Endothelial cell (in vitro differentiated cells): Measurements from ENCODE around the gene TRPM4. TPM values are rescaled to one million over a fixed set of nuclear protein-coding genes. Genes with fewer than 3 reads are reported as not detected.
"Not testable (repeated sequence)": the region's sequence is repeated elsewhere in the genome, so short reads cannot be mapped to it uniquely, and the experiment has no call there.

Experiments
- DNase-seq: peaks from one replicate; pipeline ENCODE4 v3.0.0; 2021; ENCODE audit warnings: low spot score
- H3K27ac Mint-ChIP-seq: one replicate; pipeline ENCODE4 v1.8.0; 2021; ENCODE audit warnings: mixed read lengths, inconsistent platforms; ENCODE audit not compliant: unreplicated experiment
- H3K27me3 Mint-ChIP-seq: one replicate; pipeline ENCODE4 v1.8.0; 2021; ENCODE audit warnings: mild to moderate bottlenecking, moderate library complexity, mixed read lengths, inconsistent platforms; ENCODE audit not compliant: unreplicated experiment
- H3K36me3 Mint-ChIP-seq: one replicate; pipeline ENCODE4 v1.8.0; 2021; ENCODE audit warnings: mild to moderate bottlenecking, low read depth, mixed read lengths, inconsistent platforms; ENCODE audit not compliant: unreplicated experiment
- H3K4me1 Mint-ChIP-seq: one replicate; pipeline ENCODE4 v1.8.0; 2021; ENCODE audit warnings: mild to moderate bottlenecking, mixed read lengths, inconsistent platforms; ENCODE audit not compliant: unreplicated experiment
- H3K4me3 Mint-ChIP-seq: one replicate; pipeline ENCODE4 v1.8.0; 2021; ENCODE audit warnings: mild to moderate bottlenecking, mixed read lengths, inconsistent platforms; ENCODE audit not compliant: unreplicated experiment
- H3K9me3 Mint-ChIP-seq: one replicate; pipeline ENCODE4 v1.8.0; 2021; ENCODE audit warnings: mixed read lengths, inconsistent platforms; ENCODE audit not compliant: unreplicated experiment
- total RNA-seq: library from RNA; stranded (reverse); fragmentation: NEBNext Ultra II Directional; extraction: Animal tissue kit (Norgen Biotek cat#: 25700); gene quantifications from one replicate; pipeline ENCODE4 v1.2.1, GENCODE V29; 2021; ENCODE audit not compliant: unreplicated experiment
- TF ChIP-seq, protein P1 (sequence below): fragments of 200-600 bp; sonication (generic); IDR thresholded peaks from one replicate; pipeline ENCODE4 v1.5.0; 2021; ENCODE audit warnings: antibody characterized with exemption; ENCODE audit not compliant: unreplicated experiment

The TRPM4 gene
- total RNA-seq, 1 donor from 2014 or later: 75.3 TPM

DNA sequence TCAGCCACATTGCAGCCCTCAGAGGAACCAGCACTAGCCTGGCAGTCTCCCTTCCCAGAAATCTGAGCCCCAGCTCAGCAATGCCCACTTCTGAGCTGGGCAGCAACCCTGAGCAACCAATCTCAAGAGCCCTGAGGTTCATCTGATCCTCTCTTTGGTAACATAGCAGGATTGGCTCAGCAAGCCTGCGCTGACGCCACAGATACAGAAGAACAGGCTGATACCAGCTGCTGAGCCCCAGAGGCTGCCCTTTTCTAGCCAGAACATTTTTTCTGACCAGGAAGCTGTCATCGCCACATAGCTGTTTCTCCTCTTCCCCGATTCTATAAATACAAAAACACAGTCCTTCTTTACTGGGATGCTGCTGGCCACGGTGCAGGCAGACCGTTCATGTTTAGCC, 59.8 kb downstream of the TRPM4 start:
- Mint-ChIP-seq H3K9me3 (no peaks in the 10 kb centered on the region), H3K4me1 (no peaks in the 10 kb centered on the region), H3K4me3 (no peak overlapping the region), H3K27me3 (no peaks in the 10 kb centered on the region), H3K27ac (no peak overlapping the region), H3K36me3 (peaks cover 10% of the 10 kb centered on the region)
- DNase-seq: no peak
- TF ChIP-seq, protein P1, sequence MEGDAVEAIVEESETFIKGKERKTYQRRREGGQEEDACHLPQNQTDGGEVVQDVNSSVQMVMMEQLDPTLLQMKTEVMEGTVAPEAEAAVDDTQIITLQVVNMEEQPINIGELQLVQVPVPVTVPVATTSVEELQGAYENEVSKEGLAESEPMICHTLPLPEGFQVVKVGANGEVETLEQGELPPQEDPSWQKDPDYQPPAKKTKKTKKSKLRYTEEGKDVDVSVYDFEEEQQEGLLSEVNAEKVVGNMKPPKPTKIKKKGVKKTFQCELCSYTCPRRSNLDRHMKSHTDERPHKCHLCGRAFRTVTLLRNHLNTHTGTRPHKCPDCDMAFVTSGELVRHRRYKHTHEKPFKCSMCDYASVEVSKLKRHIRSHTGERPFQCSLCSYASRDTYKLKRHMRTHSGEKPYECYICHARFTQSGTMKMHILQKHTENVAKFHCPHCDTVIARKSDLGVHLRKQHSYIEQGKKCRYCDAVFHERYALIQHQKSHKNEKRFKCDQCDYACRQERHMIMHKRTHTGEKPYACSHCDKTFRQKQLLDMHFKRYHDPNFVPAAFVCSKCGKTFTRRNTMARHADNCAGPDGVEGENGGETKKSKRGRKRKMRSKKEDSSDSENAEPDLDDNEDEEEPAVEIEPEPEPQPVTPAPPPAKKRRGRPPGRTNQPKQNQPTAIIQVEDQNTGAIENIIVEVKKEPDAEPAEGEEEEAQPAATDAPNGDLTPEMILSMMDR: no peak

DNA sequence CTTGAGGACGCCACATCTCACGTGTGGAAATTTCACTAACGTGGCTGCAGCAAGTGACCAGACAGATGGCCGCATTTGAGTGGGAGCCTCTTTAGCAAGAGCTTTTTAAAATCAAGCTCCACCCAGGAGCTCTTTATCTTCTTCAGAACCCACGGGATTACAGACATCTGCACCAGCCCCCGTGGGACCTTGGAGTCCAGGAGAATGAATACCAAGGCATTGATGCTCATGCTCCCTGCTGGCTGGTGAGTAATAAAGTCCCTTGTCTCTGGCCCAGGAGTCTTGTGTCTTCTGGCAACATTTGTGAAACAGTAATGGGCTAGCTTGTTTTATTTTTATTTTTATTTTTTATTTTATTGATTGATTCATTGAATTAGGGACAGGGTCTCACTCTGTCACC, 64.4 kb downstream of the TRPM4 start:
- H3K4me1 Mint-ChIP-seq: no peaks in the 10 kb centered on the region
- H3K9me3 Mint-ChIP-seq: no peaks in the 10 kb centered on the region

GRCh38 chr19:49222528-49222927, 64.9 kb downstream of the TRPM4 start:
- DNase-seq: no peak
- H3K27me3 Mint-ChIP-seq: peaks cover 6% of the 10 kb centered on the region
- no peaks in the 10 kb centered on the region for H3K9me3 Mint-ChIP-seq
- no peak overlapping the region for H3K4me3 Mint-ChIP-seq
- no peaks in the 10 kb centered on the region for H3K36me3 Mint-ChIP-seq
- no peak overlapping the region for H3K27ac Mint-ChIP-seq
- TF ChIP-seq, protein P1: no peak
- no peaks in the 10 kb centered on the region for H3K4me1 Mint-ChIP-seq

More for the DNA sequence above, 64.4 kb downstream of the TRPM4 start:
- Mint-ChIP-seq H3K27ac (no peak overlapping the region), H3K4me3 (no peak overlapping the region), H3K27me3 (peaks cover 6% of the 10 kb centered on the region), H3K36me3 (no peaks in the 10 kb centered on the region)
- TF ChIP-seq, protein P1: no peak
- DNase-seq: no peak

DNA sequence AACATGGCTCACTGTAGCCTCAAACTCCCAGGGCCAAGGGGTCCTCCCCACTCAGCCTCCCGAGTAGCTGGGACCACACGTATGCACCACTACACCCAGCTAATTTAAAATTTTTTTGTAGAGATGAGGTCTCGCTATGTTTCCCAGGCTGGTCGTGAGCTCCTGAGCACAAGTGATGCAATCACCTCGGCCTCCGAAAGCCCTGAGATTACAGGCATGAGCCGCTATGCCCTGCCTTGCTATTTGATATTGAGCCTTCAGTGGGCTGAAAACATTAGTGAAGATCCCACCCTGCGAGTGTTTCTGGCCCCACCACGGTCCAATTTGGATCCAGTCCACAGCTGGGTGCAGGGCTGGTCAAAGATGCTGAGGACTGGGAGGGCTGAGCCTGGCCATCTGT, 65.9 kb downstream of the TRPM4 start:
- H3K27me3 Mint-ChIP-seq: peaks cover 6% of the 10 kb centered on the region
- H3K27ac Mint-ChIP-seq: no peak overlapping the region
- TF ChIP-seq, protein P1: no peak
- no peak overlapping the region for H3K4me3 Mint-ChIP-seq
- no peaks in the 10 kb centered on the region for H3K4me1 Mint-ChIP-seq
- no peaks in the 10 kb centered on the region for H3K9me3 Mint-ChIP-seq
- H3K36me3 Mint-ChIP-seq: no peaks in the 10 kb centered on the region
- DNase-seq: no peak

DNA sequence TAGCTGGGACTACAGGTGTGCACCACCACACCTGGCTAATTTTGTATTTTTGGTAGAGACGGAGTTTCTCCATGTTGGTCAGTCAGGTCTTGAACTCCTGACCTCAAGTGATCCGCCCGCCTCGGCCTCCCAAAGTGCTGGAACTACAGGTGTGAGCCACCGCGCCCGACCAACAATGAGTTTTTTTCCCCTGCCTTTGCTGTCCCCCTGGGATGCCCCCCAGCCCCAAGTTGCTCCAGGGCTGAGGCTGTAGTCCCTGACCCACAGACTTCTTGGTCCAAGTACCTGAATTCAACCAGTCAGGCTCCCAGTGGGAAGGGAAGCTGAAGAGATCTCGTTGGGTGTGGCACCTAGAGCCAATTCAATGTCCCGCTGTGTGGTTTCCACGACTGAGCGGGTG, 66.8 kb downstream of the TRPM4 start:
- not testable (repeated sequence) for H3K9me3 Mint-ChIP-seq, H3K27me3 Mint-ChIP-seq, DNase-seq, H3K27ac Mint-ChIP-seq, H3K36me3 Mint-ChIP-seq, H3K4me1 Mint-ChIP-seq, H3K4me3 Mint-ChIP-seq

DNA sequence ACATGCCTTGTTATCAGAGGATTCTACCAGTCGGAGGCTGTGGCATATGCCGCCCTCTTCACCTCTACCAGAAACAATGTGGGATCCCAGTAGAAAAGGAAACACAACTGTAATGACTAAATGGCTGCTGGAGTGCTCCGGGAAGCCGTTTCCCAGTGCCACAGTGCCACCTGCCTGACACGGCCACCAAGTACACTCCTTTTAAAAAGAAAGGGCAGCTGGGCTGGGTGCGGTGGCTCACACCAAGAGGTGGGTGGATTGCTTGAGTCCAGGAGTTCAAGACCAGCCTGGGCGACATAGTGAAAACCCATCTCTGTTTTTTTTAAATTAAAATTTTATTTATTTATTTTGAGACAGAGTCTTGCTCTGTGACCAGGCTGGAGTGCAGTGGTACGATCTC, 67.3 kb downstream of the TRPM4 start:
- Mint-ChIP-seq H3K4me1 (no peaks in the 10 kb centered on the region), H3K27me3 (peaks cover 6% of the 10 kb centered on the region), H3K9me3 (no peaks in the 10 kb centered on the region), H3K27ac (no peak overlapping the region), H3K4me3 (no peak overlapping the region), H3K36me3 (peaks cover 4% of the 10 kb centered on the region)
- DNase-seq: peak; percentile 74
- TF ChIP-seq, protein P1: peak; percentile 29
